Measurements from ENCODE around the gene TMEM141. TPM values are rescaled to one million over a fixed set of nuclear protein-coding genes. Genes with fewer than 3 reads are reported as not detected.

Gene TMEM141
- total and polyA plus RNA-seq, 10 of the 15 experiments (the other 5 are each of a cell fraction or from before 2014, with no cell fraction given), result 7.8 to 48.6 (median 34.4) TPM

GRCh38 chr9:136784997-136785361 lies 6.2 kb upstream of the TMEM141 start:
- DNase-seq (ENCODE audit: low read depth, low spot score), result no peak
- WGBS (ENCODE audit: insufficient coverage, insufficient replicate concordance, low lambda C conversion rate, missing lambda C conversion rate), result 47% methylated on average over 6 of the region's 6 CpGs
- ATAC-seq, result peak; percentile 81
- BruUV-seq (replicated peaks), result no TSS peak
- H3K4me1 ChIP-seq (ENCODE audit: control insufficient read depth, insufficient read depth, low read length), result peaks cover 3% of the 10 kb centered on the region
- FAIRE-seq, result peak; percentile 41
- intact Hi-C loops (cut with micrococcal nuclease; ENCODE audit: unreplicated experiment), result loop anchor here (5.0 kb wide), 1 partner anchor 452 kb away; no protein-coding TSS in a partner anchor
- no peak overlapping the region for H3K4me3 ChIP-seq
- ChIA-PET RAD21 (ENCODE audit: unreplicated experiment) (interaction anchor here (0.8 to 1.9 kb wide), 2 partner anchors 17 to 19 kb away, joined by 3 to 6 read pairs; no protein-coding TSS in a partner anchor), SMC1A (ENCODE audit: uncharacterized antibody, unreplicated experiment) (interaction anchor here (3.7 kb wide), 1 partner anchor 19 kb away, joined by 23 read pairs; no protein-coding TSS in a partner anchor), CTCF (interaction anchor here (1.0 to 13.1 kb wide), 4 partner anchors 15 to 282 kb away, joined by 3 to 163 read pairs (median 46); no protein-coding TSS in a partner anchor), POLR2A (interaction anchor here (0.5 to 0.8 kb wide), 2 partner anchors 95 to 365 kb away, joined by 3 to 6 read pairs; no protein-coding TSS in a partner anchor)
- no peaks in the 10 kb centered on the region for H4K20me1 ChIP-seq (ENCODE audit: control insufficient read depth, insufficient read depth)
- no peak for TF ChIP-seq CHD2 (IDR thresholded peaks at IDR 0.05; ENCODE audit: borderline replicate concordance, low read depth, low read length)
- peak; percentile 24 for TF ChIP-seq PBX3 (IDR thresholded peaks at IDR 0.05; ENCODE audit: insufficient replicate concordance, low read depth, low read length)
- TF ChIP-seq RAD51 (IDR thresholded peaks at IDR 0.05), result no peak
- no peak for TF ChIP-seq E4F1 (IDR thresholded peaks at IDR 0.05; ENCODE audit: borderline replicate concordance, partially characterized antibody)
- no peak for TF ChIP-seq JUND (IDR thresholded peaks at IDR 0.05; ENCODE audit: low read depth, low read length)
- TF ChIP-seq EP300 (IDR thresholded peaks at IDR 0.05; ENCODE audit: borderline replicate concordance in 1 of 2, control insufficient read depth in 1 of 2, low read depth in 2 of 2, low read length in 2 of 2), result no peak
- TF ChIP-seq RUNX3 (IDR thresholded peaks at IDR 0.05; ENCODE audit: low read length), result peak; percentile 68
- TF ChIP-seq BMI1 (IDR thresholded peaks at IDR 0.05; ENCODE audit: borderline replicate concordance), result no peak
- no peak for TF ChIP-seq YBX1 (IDR thresholded peaks at IDR 0.05)
- TF ChIP-seq PKNOX1 (IDR thresholded peaks at IDR 0.05), result peak; percentile 49; the same call in 1 of the 2 replicates
- TF ChIP-seq PAX8 (IDR thresholded peaks at IDR 0.05), result no peak
- H3K36me3 ChIP-seq (ENCODE audit: control insufficient read depth in 2 of 2, insufficient read depth in 2 of 2, low read length in 1 of 2), result no peaks in the 10 kb centered on the region
- H3K9me3 ChIP-seq (replicated peaks; ENCODE audit: control insufficient read depth, insufficient read depth, low read length), result no peaks in the 10 kb centered on the region
- H3K9ac ChIP-seq (ENCODE audit: control insufficient read depth, insufficient read depth, low read length), result no peak overlapping the region
- no peak overlapping the region for H3K27ac ChIP-seq (ENCODE audit: control insufficient read depth, insufficient read depth)
- in situ Hi-C loops (cut with MboI), result no loop called here
- H3K27me3 ChIP-seq (replicated peaks in 1 of 2; ENCODE audit: control insufficient read depth in 2 of 2, insufficient read depth in 2 of 2, low read length in 1 of 2), result no peaks in the 10 kb centered on the region; a peak in 1 of 4 replicates
- no peaks in the 10 kb centered on the region for H3K79me2 ChIP-seq (ENCODE audit: control insufficient read depth, insufficient read depth, low read length)
- H3K4me2 ChIP-seq (ENCODE audit: control insufficient read depth, insufficient read depth), result no peak overlapping the region
- H2AFZ ChIP-seq (ENCODE audit: control insufficient read depth, low read depth, low read length), result no peak overlapping the region
